ENCODE results near the gene KLF4. TPM values are rescaled to one million over a fixed set of nuclear protein-coding genes. Genes with fewer than 3 reads are reported as not detected.

The KLF4 gene
- polyA plus RNA-seq, 1 of the 3 experiments (the other 2 are of a cell fraction): 7.2 TPM

- Histone ChIP-seq H3F3A (replicated peaks; ENCODE audit: insufficient read depth) (no peaks in the 10 kb centered on the region), H3K79me2 (ENCODE audit: insufficient read depth) (no peaks in the 10 kb centered on the region), H3K9me3 (no peaks in the 10 kb centered on the region), H3K9me2 (no peaks in the 10 kb centered on the region), H3K4me3 (ENCODE audit: low read depth in 2 of 2, low read length in 1 of 2) (peak overlapping the region; percentile 43 to 65), H2AFZ (ENCODE audit: low read depth) (peak overlapping the region; percentile 88), H3K4me2 (peak overlapping the region; percentile 89), H3K27me3 (ENCODE audit: insufficient read depth) (peaks cover 40% of the 10 kb centered on the region), H3K9ac (no peak overlapping the region), H3K27ac (ENCODE audit: low read depth in 2 of 2, low read length in 1 of 2) (no peak overlapping the region), H3K36me3 (replicated peaks in 1 of 2; ENCODE audit: control insufficient read depth in 1 of 2, insufficient read depth in 2 of 2, low read length in 1 of 2) (no peaks in the 10 kb centered on the region), H4K20me1 (ENCODE audit: insufficient read depth) (no peaks in the 10 kb centered on the region), H3K4me1 (ENCODE audit: control insufficient read depth in 1 of 2, insufficient read depth in 2 of 2, low read depth in 1 of 2, low read length in 1 of 2) (no peaks in the 10 kb centered on the region; a peak in 1 of 4 replicates)
- WGBS (ENCODE audit: low lambda C conversion rate): under 1% methylated on average over 34 of the region's 75 CpGs
- ChIA-PET POLR2A (no interaction called here), CTCF (interaction anchor here (0.6 to 4.3 kb wide), 27 partner anchors 9 to 1370 kb away, joined by 3 to 49 read pairs (median 4); no protein-coding TSS in a partner anchor)
- peak; percentile 84 for DNase-seq
- no peak for TF ChIP-seq TAF1 (IDR thresholded peaks at IDR 0.05; ENCODE audit: borderline replicate concordance, low read depth, low read length)
- TF ChIP-seq CTCF (IDR thresholded peaks at IDR 0.05): peak; percentile 71
- TF ChIP-seq POLR2AphosphoS5 (IDR thresholded peaks at IDR 0.05; ENCODE audit: low read depth, low read length): no peak
- no peak for TF ChIP-seq REST (IDR thresholded peaks at IDR 0.05; ENCODE audit: low read depth, low read length)
- no peak for TF ChIP-seq FOSL2 (IDR thresholded peaks at IDR 0.05; ENCODE audit: borderline replicate concordance, low read depth)
- no peak for TF ChIP-seq FOXJ3 (CRISPR knock-in tag; IDR thresholded peaks at IDR 0.05)
- no peak for TF ChIP-seq TCF12 (IDR thresholded peaks at IDR 0.05)
- no peak for TF ChIP-seq MEF2A (IDR thresholded peaks at IDR 0.05; ENCODE audit: borderline replicate concordance, low read depth)
- no peak for TF ChIP-seq JUND (IDR thresholded peaks at IDR 0.05)
- TF ChIP-seq EZH2phosphoT487 (IDR thresholded peaks at IDR 0.05; ENCODE audit: borderline replicate concordance, low read depth): 0 out of 2 replicates have a peak, but pooled peaks have one; percentile 61
- TF ChIP-seq ELF1 (IDR thresholded peaks at IDR 0.05): no peak
- TF ChIP-seq RAD21 (IDR thresholded peaks at IDR 0.05; ENCODE audit: low read length): peak; percentile 58
- TF ChIP-seq EP300 (IDR thresholded peaks at IDR 0.05; ENCODE audit: borderline replicate concordance in 1 of 2, low read depth in 1 of 2, low read length in 1 of 2): peak in 1 of 2 experiments; percentile 7; a peak in 1 of 4 replicates
- TF ChIP-seq SMC3 (IDR thresholded peaks at IDR 0.05; ENCODE audit: low read depth, low read length): peak; percentile 22
These were observed 23.8 kb downstream of the KLF4 start for GRCh38 chr9:107465467-107466451.
